ENCODE measurements around the gene DHX57. TPM values are rescaled to one million over a fixed set of nuclear protein-coding genes. Genes with fewer than 3 reads are reported as not detected.

Gene DHX57
- total and polyA plus RNA-seq, 5 experiments from 2014 or later, result 4.9 to 20.8 (median 5.5) TPM

DNA sequence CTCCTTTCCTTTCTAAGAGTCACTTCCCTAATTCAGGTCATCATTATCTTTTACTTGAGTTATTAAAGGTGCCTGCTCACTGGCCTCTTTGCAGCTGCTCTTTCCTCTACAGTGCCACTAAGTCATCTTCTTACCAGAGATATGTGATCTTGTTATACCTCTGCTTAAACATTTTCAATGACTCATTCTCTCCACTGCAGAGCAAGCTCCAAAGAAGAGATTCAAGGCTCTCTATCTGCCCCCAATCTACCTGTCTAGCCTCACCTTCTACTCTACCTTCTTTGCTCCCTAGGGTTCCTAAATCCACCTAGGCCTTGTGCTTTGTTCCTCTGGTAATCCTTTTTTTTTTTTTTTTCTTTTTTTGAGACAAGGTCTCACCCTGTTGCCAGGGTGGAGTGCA, 17.1 kb upstream of the DHX57 start:
- ATAC-seq, result no peak

DNA sequence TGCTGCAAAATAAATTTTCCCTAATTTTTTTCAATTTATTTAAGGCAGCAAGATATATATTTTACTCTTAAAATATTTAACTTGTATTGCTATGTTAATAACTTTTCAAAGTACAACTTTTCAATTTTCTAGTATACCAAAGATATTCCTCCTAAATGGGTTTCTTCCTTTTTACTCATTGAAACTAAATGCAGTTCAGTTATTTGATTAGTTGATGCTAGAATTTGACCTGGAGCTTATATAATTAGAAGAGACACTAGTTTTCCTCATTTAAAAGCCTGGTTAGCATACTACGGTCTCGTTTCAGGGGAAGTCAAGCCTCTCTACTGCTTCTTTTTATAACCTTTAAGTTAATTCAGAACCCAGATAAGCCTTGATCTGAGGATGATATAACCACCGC, 13.8 kb upstream of the DHX57 start, which contains the start of gene ARHGEF33:
ARHGEF33 (plus strand) TSS at position 301 of the 400 bp plus-strand sequence. CDS start 29,573 bp downstream, outside the sequence.
- POLR2A ChIA-PET, result no interaction called here
- Mint-ChIP-seq H3K27ac (no peak within 1 kb of the TSS), H3K4me3 (no peak within 1 kb of the TSS), H3K27me3 (no peaks in the 10 kb centered on the region), H3K36me3 (peaks cover 0 to 2% (median 0%) of the 10 kb centered on the region in 3 donors), H3K4me1 (no peaks in the 10 kb centered on the region), H3K9me3 (peaks cover 0 to 2% (median 0%) of the 10 kb centered on the region in 9 donors)
- ATAC-seq (no peak), DNase-seq (no peak)

More for the DNA sequence above, 17.1 kb upstream of the DHX57 start:
- Mint-ChIP-seq H3K9me3 (peaks cover 0 to 2% (median 0%) of the 10 kb centered on the region in 9 donors), H3K27ac (peak overlapping the region in 1 of 10 donors; percentile 24), H3K36me3 (no peaks in the 10 kb centered on the region), H3K27me3 (peaks cover 0 to 9% (median 3%) of the 10 kb centered on the region in 5 donors), H3K4me3 (no peak overlapping the region), H3K4me1 (no peaks in the 10 kb centered on the region)
- DNase-seq, result no peak
- POLR2A ChIA-PET, result no interaction called here

GRCh38 chr2:38889045-38889444, 13.3 kb upstream of the DHX57 start:
- Mint-ChIP-seq H3K27me3 (no peaks in the 10 kb centered on the region), H3K36me3 (peaks cover 0 to 2% (median 0%) of the 10 kb centered on the region in 3 donors), H3K4me3 (no peak overlapping the region), H3K4me1 (no peaks in the 10 kb centered on the region), H3K9me3 (peaks cover 0 to 2% (median 0%) of the 10 kb centered on the region in 9 donors), H3K27ac (no peak overlapping the region)
- ATAC-seq (no peak), DNase-seq (no peak)
- POLR2A ChIA-PET, result no interaction called here

- DNase-seq (no peak), ATAC-seq (no peak)
- POLR2A ChIA-PET, result no interaction called here
- Mint-ChIP-seq H3K27me3 (no peaks in the 10 kb centered on the region), H3K4me3 (no peak overlapping the region), H3K4me1 (no peaks in the 10 kb centered on the region), H3K36me3 (peaks cover 0 to 2% (median 0%) of the 10 kb centered on the region in 3 donors), H3K9me3 (peaks cover 0 to 2% (median 0%) of the 10 kb centered on the region in 9 donors), H3K27ac (no peak overlapping the region)
Observed at GRCh38 chr2:38887902-38888554, 12.3 kb upstream of the DHX57 start.

GRCh38 chr2:38887347-38887746, 11.6 kb upstream of the DHX57 start:
- Mint-ChIP-seq H3K4me1 (no peaks in the 10 kb centered on the region), H3K4me3 (no peak overlapping the region), H3K36me3 (peaks cover 0 to 2% (median 0%) of the 10 kb centered on the region in 3 donors), H3K27me3 (no peaks in the 10 kb centered on the region), H3K27ac (no peak overlapping the region), H3K9me3 (peaks cover 0 to 2% (median 0%) of the 10 kb centered on the region in 9 donors)
- DNase-seq (no peak), ATAC-seq (no peak)
- POLR2A ChIA-PET, result no interaction called here

GRCh38 chr2:38886063-38886462, 10.3 kb upstream of the DHX57 start:
- Mint-ChIP-seq H3K4me3 (no peak overlapping the region), H3K9me3 (peaks cover 0 to 2% (median 0%) of the 10 kb centered on the region in 9 donors), H3K27ac (no peak overlapping the region), H3K27me3 (no peaks in the 10 kb centered on the region), H3K36me3 (peaks cover 0 to 2% (median 0%) of the 10 kb centered on the region in 3 donors), H3K4me1 (no peaks in the 10 kb centered on the region)
- ATAC-seq (no peak), DNase-seq (no peak)
- POLR2A ChIA-PET, result no interaction called here

GRCh38 chr2:38876407-38876806, 673 bp upstream of the DHX57 start:
- no peak for ATAC-seq
- POLR2A ChIA-PET, result interaction anchor here (1.2 to 1.4 kb wide), 2 partner anchors 18 to 125 kb away, joined by 4 to 11 read pairs; partner anchors contain the start of gene SRSF7

GRCh38 chr2:38875227-38875575, 533 bp downstream of the DHX57 start:
- no peak for ATAC-seq
- DNase-seq, result no peak
- Mint-ChIP-seq H3K4me3 (peak overlapping the region; percentile 92 to 99 (median 95)), H3K27me3 (no peaks in the 10 kb centered on the region), H3K27ac (peak overlapping the region; percentile 81 to 99 (median 97)), H3K4me1 (peaks cover 12 to 40% (median 24%) of the 10 kb centered on the region in 4 donors), H3K36me3 (peaks cover 4 to 16% (median 14%) of the 10 kb centered on the region in 3 donors), H3K9me3 (peaks cover 2 to 19% (median 11%) of the 10 kb centered on the region in 9 donors)
- POLR2A ChIA-PET, result interaction anchor here (1.4 kb wide), 1 partner anchor 124 kb away, joined by 11 read pairs; the partner anchor contains the start of gene SRSF7

More at GRCh38 chr2:38876407-38876806, 673 bp upstream of the DHX57 start:
- H3K4me1 Mint-ChIP-seq, result peaks cover 12 to 39% (median 24%) of the 10 kb centered on the region in 4 donors
- no peak for DNase-seq
- H3K4me3 Mint-ChIP-seq, result peak overlapping the region; percentile 92 to 99 (median 95)
- H3K27me3 Mint-ChIP-seq, result no peaks in the 10 kb centered on the region
- peak overlapping the region; percentile 81 to 99 (median 97) for H3K27ac Mint-ChIP-seq
- H3K9me3 Mint-ChIP-seq, result peaks cover 0 to 11% (median 10%) of the 10 kb centered on the region in 9 donors
- peaks cover 4 to 12% (median 11%) of the 10 kb centered on the region in 3 donors for H3K36me3 Mint-ChIP-seq

GRCh38 chr2:38873763-38874162, 2.0 kb downstream of the DHX57 start:
- Mint-ChIP-seq H3K36me3 (peaks cover 10 to 28% (median 23%) of the 10 kb centered on the region in 3 donors), H3K27ac (peak overlapping the region in 1 of 10 donors; percentile 5), H3K27me3 (no peaks in the 10 kb centered on the region), H3K9me3 (peaks cover 5 to 28% (median 15%) of the 10 kb centered on the region in 9 donors), H3K4me3 (peak overlapping the region in 2 of 10 donors; percentile 28 to 47), H3K4me1 (peaks cover 14 to 45% (median 24%) of the 10 kb centered on the region in 4 donors)
- ATAC-seq, result no peak
- POLR2A ChIA-PET, result interaction anchor here (0.7 kb wide), 1 partner anchor 297 kb away, joined by 3 read pairs; no protein-coding TSS in a partner anchor
- DNase-seq, result no peak

DNA sequence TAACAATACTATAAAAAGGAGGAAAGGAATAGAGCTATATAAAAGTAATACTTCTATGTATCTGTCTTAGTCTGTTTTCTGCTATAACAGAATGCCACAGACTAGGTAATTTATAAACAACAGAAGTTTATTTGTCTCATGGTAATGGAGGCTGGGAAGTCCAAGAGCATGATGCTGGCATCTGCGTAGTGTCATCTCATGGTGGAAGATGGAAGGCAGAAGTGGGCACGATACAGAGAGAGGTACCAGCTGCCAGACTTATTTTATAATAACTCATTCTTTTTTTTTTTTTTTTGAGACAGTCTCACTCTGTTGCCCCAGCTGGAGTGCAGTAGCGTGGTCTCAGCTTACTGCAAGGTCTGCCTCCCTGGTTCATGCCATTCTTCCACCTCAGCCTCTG, 4.3 kb downstream of the DHX57 start:
- POLR2A ChIA-PET, result no interaction called here
- peak overlapping the region in 1 of 10 donors; percentile 43 for H3K4me3 Mint-ChIP-seq
- H3K4me1 Mint-ChIP-seq, result peaks cover 12 to 40% (median 21%) of the 10 kb centered on the region in 4 donors
- DNase-seq, result no peak
- peaks cover 5 to 28% (median 15%) of the 10 kb centered on the region in 9 donors for H3K9me3 Mint-ChIP-seq
- ATAC-seq, result no peak
- H3K36me3 Mint-ChIP-seq, result peaks cover 26 to 35% (median 28%) of the 10 kb centered on the region in 3 donors
- no peaks in the 10 kb centered on the region for H3K27me3 Mint-ChIP-seq
- H3K27ac Mint-ChIP-seq, result no peak overlapping the region

DNA sequence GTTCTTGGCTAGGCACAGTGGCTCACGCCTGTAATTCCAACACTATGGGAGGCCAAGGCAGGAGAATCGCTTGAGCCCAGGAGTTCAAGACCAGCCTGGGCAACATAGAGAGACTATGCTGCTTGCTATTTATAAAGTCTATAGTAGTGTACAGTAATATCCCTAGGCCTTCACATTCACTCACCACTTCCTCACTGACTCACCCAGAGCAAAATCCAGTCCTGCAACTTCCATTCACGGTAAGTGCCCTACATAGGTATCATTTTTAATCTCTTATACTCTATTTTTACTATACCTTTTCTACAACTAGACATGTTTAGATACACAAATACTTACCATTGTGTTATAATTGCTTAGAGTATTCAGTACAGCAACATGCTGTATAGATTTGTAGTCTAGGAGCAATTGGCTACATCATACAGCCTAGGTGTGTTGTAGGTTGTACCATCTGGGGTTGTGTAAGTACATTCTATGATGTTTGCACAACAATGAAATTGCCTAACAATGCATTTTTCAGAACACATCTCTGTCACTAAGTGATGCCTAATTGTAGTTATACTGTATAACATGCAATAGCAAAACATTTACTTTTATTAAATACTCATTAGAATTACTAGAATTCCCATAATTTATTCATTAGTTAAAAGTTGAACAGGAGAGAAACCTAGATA, 8.8 kb downstream of the DHX57 start:
- DNase-seq (no peak), ATAC-seq (no peak)
- Mint-ChIP-seq H3K36me3 (peaks cover 20 to 56% (median 44%) of the 10 kb centered on the region in 3 donors), H3K27me3 (no peaks in the 10 kb centered on the region), H3K27ac (no peak overlapping the region), H3K9me3 (peaks cover 4 to 23% (median 14%) of the 10 kb centered on the region in 9 donors), H3K4me3 (no peak overlapping the region), H3K4me1 (peaks cover 0 to 6% (median 3%) of the 10 kb centered on the region in 4 donors)
- POLR2A ChIA-PET, result no interaction called here

- Mint-ChIP-seq H3K9me3 (no peaks in the 10 kb centered on the region), H3K4me1 (peaks cover 0 to 3% (median 0%) of the 10 kb centered on the region in 4 donors), H3K36me3 (peaks cover 10 to 75% (median 53%) of the 10 kb centered on the region in 3 donors), H3K27me3 (no peaks in the 10 kb centered on the region), H3K27ac (peak overlapping the region in 1 of 10 donors; percentile 49), H3K4me3 (no peak overlapping the region)
- DNase-seq (no peak), ATAC-seq (no peak)
- POLR2A ChIA-PET, result no interaction called here
Observed at GRCh38 chr2:38863061-38863695, 12.6 kb downstream of the DHX57 start.

All from naive thymus-derived CD8-positive, alpha-beta T cell (primary cell).